Colonic mucosa (tissue), 4 donors: ENCODE measurements around the gene OVCH1. TPM values are rescaled to one million over a fixed set of nuclear protein-coding genes. Genes with fewer than 3 reads are reported as not detected.
"Not testable (repeated sequence)": the region's sequence is repeated elsewhere in the genome, so short reads cannot be mapped to it uniquely, and the experiment has no call there.

Experiments used
- DNase-seq: peaks from one replicate; pipeline ENCODE4 v3.0.0-alpha.2; 2020
- H3K27ac ChIP-seq: fragments of 200-600 bp; one replicate; pipeline ENCODE4 v1.8.0; 2021
- H3K27me3 ChIP-seq: fragments of 200-600 bp; one replicate; pipeline ENCODE4 v1.8.0; 2021
- H3K36me3 ChIP-seq: fragments of 200-600 bp; one replicate; pipeline ENCODE4 v1.8.0; 2021
- H3K4me1 ChIP-seq: fragments of 200-600 bp; one replicate; pipeline ENCODE4 v1.8.0; 2021; ENCODE audit warnings: mild to moderate bottlenecking
- H3K4me3 ChIP-seq: fragments of 200-600 bp; one replicate; pipeline ENCODE4 v1.8.0; 2021
- H3K9ac ChIP-seq, 2 donors: one replicate each; pipeline ENCODE4 v1.7.0; 2013; ENCODE audit warnings: control low read depth in 2 of 2, low read depth in 2 of 2, low read length in 2 of 2
- H3K9me3 ChIP-seq: fragments of 200-600 bp; one replicate; pipeline ENCODE4 v1.8.0; 2021
- CTCF ChIP-seq: fragments of 200-600 bp; IDR thresholded peaks from one replicate; pipeline ENCODE4 v1.8.0; 2022; ENCODE audit warnings: antibody characterized with exemption, mild to moderate bottlenecking
- intact Hi-C: fragments of 100-400 bp; cut with DNase I; formaldehyde crosslinking; loops from one replicate; pipeline ENCODE4 v1.14.1; 2022
- total RNA-seq, 2 donors: library from RNA; stranded (reverse); fragmentation: NEBNext Ultra II Directional in 1 of 2; extraction: Animal tissue kit (Norgen Biotek cat#: 25700) in 1 of 2; gene quantifications; one replicate each; pipeline ENCODE4 v1.2.1, GENCODE V29; 2021
- donor health status: healthy.
- donor health status: DM: no; HTN: no; CAD: no.
- donor health status: DM: no; HTN: no; CAD: no.

The OVCH1 gene
- total RNA-seq, 2 donors from 2014 or later = not detected

GRCh38 chr12:29398495-29398894 lies 99.0 kb downstream of the OVCH1 start:
- intact Hi-C loops = no loop called here
- Histone ChIP-seq H3K4me3 (no peak overlapping the region), H3K27me3 (no peaks in the 10 kb centered on the region), H3K9me3 (no peaks in the 10 kb centered on the region), H3K27ac (no peak overlapping the region), H3K9ac (no peak overlapping the region), H3K4me1 (no peaks in the 10 kb centered on the region), H3K36me3 (no peaks in the 10 kb centered on the region)
- DNase-seq = no peak
- TF ChIP-seq CTCF = no peak

- DNase-seq = no peak
- H3K27me3 ChIP-seq = no peaks in the 10 kb centered on the region
- no peaks in the 10 kb centered on the region for H3K4me1 ChIP-seq
- H3K36me3 ChIP-seq = no peaks in the 10 kb centered on the region
- TF ChIP-seq CTCF = no peak
- H3K9me3 ChIP-seq = no peaks in the 10 kb centered on the region
- no peak overlapping the region for H3K4me3 ChIP-seq
- intact Hi-C loops = no loop called here
- H3K9ac ChIP-seq = no peak overlapping the region
- H3K27ac ChIP-seq = no peak overlapping the region
Measured at GRCh38 chr12:29396774-29397173, 100.7 kb downstream of the OVCH1 start.

GRCh38 chr12:29395356-29395755 lies 102.1 kb downstream of the OVCH1 start:
- Histone ChIP-seq H3K4me1 (no peaks in the 10 kb centered on the region), H3K4me3 (no peak overlapping the region), H3K36me3 (no peaks in the 10 kb centered on the region), H3K9ac (no peak overlapping the region), H3K9me3 (no peaks in the 10 kb centered on the region), H3K27me3 (no peaks in the 10 kb centered on the region), H3K27ac (no peak overlapping the region)
- no peak for TF ChIP-seq CTCF
- no peak for DNase-seq
- intact Hi-C loops = no loop called here

GRCh38 chr12:29390419-29390818 lies 107.1 kb downstream of the OVCH1 start:
- H3K9ac ChIP-seq, H3K27me3 ChIP-seq, H3K9me3 ChIP-seq, H3K27ac ChIP-seq, H3K36me3 ChIP-seq, intact Hi-C loops, DNase-seq, H3K4me1 ChIP-seq, H3K4me3 ChIP-seq: not testable (repeated sequence)

- no peaks in the 10 kb centered on the region for H3K27me3 ChIP-seq
- no peak overlapping the region for H3K27ac ChIP-seq
- H3K9ac ChIP-seq = no peak overlapping the region
- H3K4me3 ChIP-seq = no peak overlapping the region
- no peak for DNase-seq
- H3K9me3 ChIP-seq = no peaks in the 10 kb centered on the region
- no peak for TF ChIP-seq CTCF
- no peaks in the 10 kb centered on the region for H3K4me1 ChIP-seq
- no peaks in the 10 kb centered on the region for H3K36me3 ChIP-seq
- intact Hi-C loops = no loop called here
Measured at GRCh38 chr12:29389295-29389919, 108.1 kb downstream of the OVCH1 start.

GRCh38 chr12:29386084-29386680 lies 111.3 kb downstream of the OVCH1 start:
- intact Hi-C loops, H3K27ac ChIP-seq, DNase-seq, H3K9me3 ChIP-seq, H3K9ac ChIP-seq, H3K4me3 ChIP-seq, H3K36me3 ChIP-seq, H3K27me3 ChIP-seq, H3K4me1 ChIP-seq: not testable (repeated sequence)

- intact Hi-C loops, H3K9ac ChIP-seq, H3K4me1 ChIP-seq, H3K27me3 ChIP-seq, H3K9me3 ChIP-seq, DNase-seq, H3K36me3 ChIP-seq, H3K27ac ChIP-seq, H3K4me3 ChIP-seq: not testable (repeated sequence)
Measured at GRCh38 chr12:29385194-29385593, 112.3 kb downstream of the OVCH1 start.
